Small intestine (tissue), 16 donors: Measurements from ENCODE around the gene KRT86. TPM values are rescaled to one million over a fixed set of nuclear protein-coding genes. Genes with fewer than 3 reads are reported as not detected.

Experiments
- DNase-seq, 2 donors: peaks; one replicate each; pipeline versions ENCODE4 v3.0.0 to v3.0.0-alpha.2; 2013
- FAIRE-seq: peaks from 2 replicates; lab custom pipeline; 2012; peaks lifted over from hg19 to GRCh38; lab: Jason Lieb, UNC
- H3K27ac ChIP-seq, 3 donors: one replicate each; pipeline ENCODE4 v1.5.1; 2013; ENCODE audit warnings: low read length in 2 of 3, mild to moderate bottlenecking in 2 of 3, control low read depth in 1 of 3, inconsistent platforms in 1 of 3, low read depth in 1 of 3, moderate library complexity in 1 of 3
- H3K27me3 ChIP-seq, 3 donors: one replicate each; pipeline ENCODE4 v1.6.1; 2013; ENCODE audit warnings: low read length in 3 of 3, inconsistent platforms in 1 of 3; ENCODE audit not compliant: control insufficient read depth in 3 of 3, insufficient read depth in 3 of 3
- H3K36me3 ChIP-seq, 3 donors: one replicate each; pipeline ENCODE4 v1.6.1; 2013; ENCODE audit warnings: low read length in 3 of 3, inconsistent platforms in 1 of 3, low read depth in 1 of 3, mild to moderate bottlenecking in 1 of 3, moderate library complexity in 1 of 3; ENCODE audit not compliant: control insufficient read depth in 3 of 3, insufficient read depth in 2 of 3
- H3K4me1 ChIP-seq, 3 donors: one replicate each; pipeline ENCODE4 v1.6.1; 2013; ENCODE audit warnings: low read length in 2 of 3, inconsistent platforms in 1 of 3, low read depth in 1 of 3, mild to moderate bottlenecking in 1 of 3, moderate library complexity in 1 of 3; ENCODE audit not compliant: control insufficient read depth in 3 of 3, insufficient read depth in 2 of 3
- H3K4me3 ChIP-seq, 3 donors: one replicate each; pipeline ENCODE4 v1.5.1; 2013; ENCODE audit warnings: low read length in 3 of 3, control low read depth in 1 of 3, inconsistent platforms in 1 of 3, low read depth in 1 of 3, mild to moderate bottlenecking in 1 of 3, moderate library complexity in 1 of 3
- H3K9me3 ChIP-seq, 2 donors: one replicate each; pipeline ENCODE4 v1.6.1; 2013; ENCODE audit warnings: low read depth in 1 of 2, low read length in 1 of 2; ENCODE audit not compliant: control insufficient read depth in 2 of 2, insufficient read depth in 1 of 2
- WGBS, 3 donors: extraction: QIAGEN DNeasy Blood & Tissue Kit; methylation state at CpG; one replicate each; pipeline ENCODE4 v1.1.7; 2013; 5-methylcytosine and 5-hydroxymethylcytosine counted together
- long read RNA-seq, 10 donors: transcript quantifications; one replicate each; lab custom pipeline, GENCODE V29; 2026
- polyA plus RNA-seq, 4 donors: library from polyadenylated mRNA; stranded (reverse) in 3 of 4; unstranded in 1 of 4; fragments of 200-250 nt in 3 of 4; fragments of 120-200 nt in 1 of 4; gene quantifications; one replicate each; pipeline versions ENCODE4 v1.2.1 to v1.2.3, GENCODE V29; 2013
- donor health status: healthy with polysubstance abuse.
- donor health status: control.
- donor health status: control.
- donor health status: Bipolar disorder and iron deficiency.
- donor health status: healthy.

The KRT86 gene
- under 1 TPM in 3 of 4 donors, not detected in 1; 0.01 to 0.84 (median 0.54) TPM for polyA plus RNA-seq
- long read RNA-seq, donor 1 = 0 reads
- long read RNA-seq, donor 2 = 0 reads
- long read RNA-seq, donor 3 = 0 reads
- long read RNA-seq, donor 4 = 0 reads
- long read RNA-seq, donor 5 = 0 reads
- long read RNA-seq, donor 6 = 0 reads
- long read RNA-seq, donor 7 = 0 reads
- long read RNA-seq, donor 8 = 0 reads
- long read RNA-seq, donor 9 = 0 reads
- long read RNA-seq, donor 10 = 0 reads

GRCh38 chr12:52274521-52275120, at the start of gene KRT86:
Gene KRT86 (plus strand): TSS chr12:52274645. CDS start chr12:52301917, 27,272 bp downstream.
- no peak within 1 kb of the TSS for H3K27ac ChIP-seq
- no peak for DNase-seq
- peaks cover 0 to 14% (median 8%) of the 10 kb centered on the region in 3 donors for H3K27me3 ChIP-seq
- H3K4me3 ChIP-seq = no peak within 1 kb of the TSS
- H3K4me1 ChIP-seq = peaks cover 0 to 4% (median 0%) of the 10 kb centered on the region in 3 donors
- 67 to 74% (median 71%) methylated on average over 3 of the region's 3 CpGs for WGBS, 3 donors
- H3K36me3 ChIP-seq = no peaks in the 10 kb centered on the region
- FAIRE-seq = no peak
- no peaks in the 10 kb centered on the region for H3K9me3 ChIP-seq

GRCh38 chr12:52225752-52226151, 48.7 kb upstream of the KRT86 start:
- Histone ChIP-seq H3K27me3 (peaks cover 0 to 3% (median 0%) of the 10 kb centered on the region in 3 donors), H3K36me3 (no peaks in the 10 kb centered on the region), H3K4me1 (peaks cover 0 to 17% (median 0%) of the 10 kb centered on the region in 3 donors), H3K4me3 (no peak overlapping the region), H3K9me3 (no peaks in the 10 kb centered on the region), H3K27ac (no peak overlapping the region)
- FAIRE-seq (no peak), DNase-seq (no peak)
- WGBS, 3 donors = 82 to 89% (median 83%) methylated on average over 4 of the region's 4 CpGs

- FAIRE-seq = no peak
- Histone ChIP-seq H3K27me3 (peaks cover 0 to 3% (median 0%) of the 10 kb centered on the region in 3 donors), H3K4me1 (peaks cover 0 to 17% (median 0%) of the 10 kb centered on the region in 3 donors), H3K36me3 (no peaks in the 10 kb centered on the region), H3K9me3 (no peaks in the 10 kb centered on the region), H3K27ac (no peak overlapping the region), H3K4me3 (no peak overlapping the region)
- DNase-seq = no peak
- WGBS, 3 donors = 65 to 70% (median 69%) methylated on average over 4 of the region's 4 CpGs
These were observed 48.0 kb upstream of the KRT86 start for GRCh38 chr12:52226446-52226845.

GRCh38 chr12:52227606-52228166, 46.8 kb upstream of the KRT86 start:
- H3K4me3 ChIP-seq = no peak overlapping the region
- DNase-seq (no peak), FAIRE-seq (no peak)
- no peak overlapping the region for H3K27ac ChIP-seq
- peaks cover 0 to 11% (median 3%) of the 10 kb centered on the region in 3 donors for H3K27me3 ChIP-seq
- peaks cover 0 to 10% (median 0%) of the 10 kb centered on the region in 3 donors for H3K4me1 ChIP-seq
- H3K9me3 ChIP-seq = no peaks in the 10 kb centered on the region
- 73 to 83% (median 82%) methylated on average over 5 of the region's 5 CpGs for WGBS, 3 donors
- no peaks in the 10 kb centered on the region for H3K36me3 ChIP-seq

GRCh38 chr12:52228366-52228765, 46.1 kb upstream of the KRT86 start:
- Histone ChIP-seq H3K27me3 (peaks cover 0 to 16% (median 2%) of the 10 kb centered on the region in 3 donors), H3K27ac (no peak overlapping the region), H3K9me3 (no peaks in the 10 kb centered on the region), H3K36me3 (no peaks in the 10 kb centered on the region), H3K4me1 (peaks cover 0 to 6% (median 0%) of the 10 kb centered on the region in 3 donors), H3K4me3 (no peak overlapping the region)
- WGBS, 3 donors = 28 to 55% (median 49%) methylated on average over 3 of the region's 3 CpGs
- FAIRE-seq (no peak), DNase-seq (no peak)

- peaks cover 0 to 5% (median 0%) of the 10 kb centered on the region in 3 donors for H3K4me1 ChIP-seq
- H3K9me3 ChIP-seq = no peaks in the 10 kb centered on the region
- H3K4me3 ChIP-seq = no peak overlapping the region
- no peak for DNase-seq
- no peak for FAIRE-seq
- WGBS, 3 donors = 84 to 93% (median 89%) methylated on average over 6 of the region's 6 CpGs
- no peak overlapping the region for H3K27ac ChIP-seq
- H3K36me3 ChIP-seq = no peaks in the 10 kb centered on the region
- peaks cover 0 to 22% (median 6%) of the 10 kb centered on the region in 3 donors for H3K27me3 ChIP-seq
These were observed 45.5 kb upstream of the KRT86 start for GRCh38 chr12:52228931-52229330.

- WGBS, 3 donors = 42 to 68% (median 58%) methylated on average over 2 of the region's 2 CpGs
- no peak for DNase-seq
- Histone ChIP-seq H3K27me3 (peaks cover 0 to 22% (median 5%) of the 10 kb centered on the region in 3 donors), H3K9me3 (no peaks in the 10 kb centered on the region), H3K27ac (no peak overlapping the region), H3K4me1 (peaks cover 0 to 5% (median 0%) of the 10 kb centered on the region in 3 donors), H3K4me3 (no peak overlapping the region), H3K36me3 (no peaks in the 10 kb centered on the region)
- no peak for FAIRE-seq
These were observed 44.6 kb upstream of the KRT86 start for GRCh38 chr12:52229836-52230343.
